NCI-H748 (cell line): ENCODE data around the gene CFD.
"Not testable (repeated sequence)": the region's sequence is repeated elsewhere in the genome, so short reads cannot be mapped to it uniquely, and the experiment has no call there.

Source experiments
- DNase-seq: peaks from one replicate; lab custom pipeline; 2025; ENCODE audit not compliant: unreplicated experiment; lab: John Stamatoyannopoulos, UW

The CFD gene

GRCh38 chr19:852136-853013 lies 7.1 kb upstream of the CFD start, which contains the start of gene ELANE:
ELANE (plus strand) TSS chr19:852303; CDS start chr19:852329, 26 bp downstream.
- no peak for DNase-seq

- no peak for DNase-seq
These were observed 6.4 kb upstream of the CFD start for GRCh38 chr19:853014-853585.

GRCh38 chr19:853614-854220 lies 5.7 kb upstream of the CFD start:
- DNase-seq = not testable (repeated sequence)

- no peak for DNase-seq
These were observed 4.9 kb upstream of the CFD start for GRCh38 chr19:854549-854948.

GRCh38 chr19:855142-855541 lies 4.3 kb upstream of the CFD start:
- DNase-seq = no peak

- peak; percentile 8 for DNase-seq
These were observed 3.8 kb upstream of the CFD start for GRCh38 chr19:855566-856120.

- DNase-seq = no peak
These were observed 1.2 kb upstream of the CFD start for GRCh38 chr19:858284-858683.

GRCh38 chr19:861141-861755 lies 1.8 kb downstream of the CFD start:
- no peak for DNase-seq

- DNase-seq = peak; percentile 81
These were observed 2.5 kb downstream of the CFD start for GRCh38 chr19:861756-862580.

GRCh38 chr19:862581-863314 lies 3.3 kb downstream of the CFD start:
- DNase-seq = peak; percentile 58

GRCh38 chr19:863315-863620 lies 3.8 kb downstream of the CFD start:
- no peak for DNase-seq

GRCh38 chr19:866769-867300 lies 7.4 kb downstream of the CFD start:
- DNase-seq = no peak

- no peak for DNase-seq
These were observed 7.9 kb downstream of the CFD start for GRCh38 chr19:867301-867793.

- no peak for DNase-seq
These were observed 8.5 kb downstream of the CFD start for GRCh38 chr19:867855-868457.

GRCh38 chr19:868458-869244 lies 9.2 kb downstream of the CFD start:
- no peak for DNase-seq

- no peak for DNase-seq
These were observed 10.0 kb downstream of the CFD start for GRCh38 chr19:869245-870177.

GRCh38 chr19:870314-870713 lies 10.8 kb downstream of the CFD start:
- no peak for DNase-seq
